ENCODE measurements around the gene NHERF2.

Gene NHERF2

DNA sequence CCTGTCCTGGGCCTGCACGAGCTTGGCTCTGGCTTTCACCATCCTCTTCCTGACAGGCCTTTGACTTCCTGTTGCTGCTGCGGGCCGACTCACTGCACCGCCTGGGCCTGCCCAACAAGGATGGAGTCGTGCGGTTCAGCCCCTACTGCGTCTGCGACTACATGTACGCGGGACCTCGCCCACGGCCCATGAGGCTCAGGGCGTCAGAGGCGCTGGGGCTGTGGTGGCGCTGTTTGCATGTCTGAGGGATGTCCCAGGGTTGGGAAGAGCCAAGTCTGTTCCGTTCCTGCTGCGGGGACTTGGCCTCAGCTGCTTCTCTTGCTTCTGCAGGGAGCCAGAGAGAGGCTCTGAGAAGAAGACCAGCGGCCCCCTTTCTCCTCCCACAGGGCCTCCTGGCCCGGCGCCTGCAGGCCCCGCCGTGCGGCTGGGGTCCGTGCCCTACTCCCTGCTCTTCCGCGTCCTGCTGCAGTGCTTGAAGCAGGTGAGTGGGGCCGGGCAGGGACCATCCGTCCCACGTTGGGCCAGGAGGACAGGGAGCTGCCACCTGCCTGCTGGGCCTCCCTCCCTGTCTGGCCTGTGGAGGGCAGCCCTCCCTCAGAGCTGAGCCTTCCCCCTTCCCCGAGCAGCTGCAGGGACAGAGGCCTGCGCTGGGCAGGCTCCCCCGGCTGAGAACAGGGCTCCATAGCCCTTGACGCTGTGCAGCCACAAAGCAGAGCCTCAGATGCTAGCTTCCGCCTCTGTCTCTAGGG lies 44.9 kb downstream of the NHERF2 start:
- TF ChIP-seq, protein P1, sequence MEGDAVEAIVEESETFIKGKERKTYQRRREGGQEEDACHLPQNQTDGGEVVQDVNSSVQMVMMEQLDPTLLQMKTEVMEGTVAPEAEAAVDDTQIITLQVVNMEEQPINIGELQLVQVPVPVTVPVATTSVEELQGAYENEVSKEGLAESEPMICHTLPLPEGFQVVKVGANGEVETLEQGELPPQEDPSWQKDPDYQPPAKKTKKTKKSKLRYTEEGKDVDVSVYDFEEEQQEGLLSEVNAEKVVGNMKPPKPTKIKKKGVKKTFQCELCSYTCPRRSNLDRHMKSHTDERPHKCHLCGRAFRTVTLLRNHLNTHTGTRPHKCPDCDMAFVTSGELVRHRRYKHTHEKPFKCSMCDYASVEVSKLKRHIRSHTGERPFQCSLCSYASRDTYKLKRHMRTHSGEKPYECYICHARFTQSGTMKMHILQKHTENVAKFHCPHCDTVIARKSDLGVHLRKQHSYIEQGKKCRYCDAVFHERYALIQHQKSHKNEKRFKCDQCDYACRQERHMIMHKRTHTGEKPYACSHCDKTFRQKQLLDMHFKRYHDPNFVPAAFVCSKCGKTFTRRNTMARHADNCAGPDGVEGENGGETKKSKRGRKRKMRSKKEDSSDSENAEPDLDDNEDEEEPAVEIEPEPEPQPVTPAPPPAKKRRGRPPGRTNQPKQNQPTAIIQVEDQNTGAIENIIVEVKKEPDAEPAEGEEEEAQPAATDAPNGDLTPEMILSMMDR (conservative IDR thresholded peaks at IDR 0.05; ENCODE audit: low read depth, low read length) = no peak
- DNase-seq (ENCODE audit: low read depth) = no peak
- no peak overlapping the region for H3K4me3 ChIP-seq (ENCODE audit: low read length)

DNA sequence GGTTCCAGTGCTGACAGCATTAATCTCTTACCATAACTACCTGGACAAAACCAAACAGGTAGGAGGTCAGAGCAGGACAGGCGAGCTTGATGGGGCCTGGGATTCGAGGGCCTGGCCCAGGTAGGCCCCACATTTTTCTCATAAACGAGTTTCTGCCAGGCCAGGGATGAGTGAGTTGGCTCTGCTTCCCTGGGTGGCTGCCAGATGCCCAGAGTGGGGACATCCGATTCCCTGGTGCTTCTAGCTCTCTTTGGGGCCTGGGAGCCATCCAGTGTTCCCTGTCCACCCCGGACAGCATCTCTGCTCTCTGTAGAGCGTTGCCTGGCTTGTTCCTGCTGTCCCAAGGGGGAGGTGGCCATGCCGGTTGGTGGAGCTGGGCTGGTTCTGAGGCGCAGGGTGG lies 46.2 kb downstream of the NHERF2 start:
- no peak overlapping the region for H3K4me3 ChIP-seq (ENCODE audit: low read length)
- TF ChIP-seq, protein P1 (conservative IDR thresholded peaks at IDR 0.05; ENCODE audit: low read depth, low read length) = no peak
- no peak for DNase-seq (ENCODE audit: low read depth)

DNA sequence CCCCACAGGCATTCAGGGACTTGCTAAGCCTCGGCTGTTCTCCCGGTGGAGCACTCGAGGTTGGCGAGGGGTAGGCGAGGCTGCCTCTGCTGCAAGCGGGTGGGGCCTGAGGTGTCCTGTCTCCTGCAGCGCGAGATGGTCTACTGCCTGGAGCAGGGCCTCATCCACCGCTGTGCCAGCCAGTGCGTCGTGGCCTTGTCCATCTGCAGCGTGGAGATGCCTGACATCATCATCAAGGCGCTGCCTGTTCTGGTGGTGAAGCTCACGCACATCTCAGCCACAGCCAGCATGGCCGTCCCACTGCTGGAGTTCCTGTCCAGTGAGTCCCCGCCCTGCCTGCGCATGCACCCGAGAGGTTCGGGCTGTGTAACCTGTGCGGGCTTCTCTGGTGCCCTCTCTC lies 47.4 kb downstream of the NHERF2 start:
- TF ChIP-seq, protein P1 (conservative IDR thresholded peaks at IDR 0.05; ENCODE audit: low read depth, low read length) = no peak
- no peak overlapping the region for H3K4me3 ChIP-seq (ENCODE audit: low read length)
- DNase-seq (ENCODE audit: low read depth) = no peak

GRCh38 chr16:2075631-2076030 lies 48.9 kb downstream of the NHERF2 start:
- H3K4me3 ChIP-seq (ENCODE audit: low read length) = no peak overlapping the region
- no peak for DNase-seq (ENCODE audit: low read depth)
- TF ChIP-seq, protein P1 (conservative IDR thresholded peaks at IDR 0.05; ENCODE audit: low read depth, low read length) = no peak

GRCh38 chr16:2076072-2076865 lies 49.6 kb downstream of the NHERF2 start:
- TF ChIP-seq, protein P1 (conservative IDR thresholded peaks at IDR 0.05; ENCODE audit: low read depth, low read length) = no peak
- H3K4me3 ChIP-seq (ENCODE audit: low read length) = no peak overlapping the region
- DNase-seq (ENCODE audit: low read depth) = no peak

DNA sequence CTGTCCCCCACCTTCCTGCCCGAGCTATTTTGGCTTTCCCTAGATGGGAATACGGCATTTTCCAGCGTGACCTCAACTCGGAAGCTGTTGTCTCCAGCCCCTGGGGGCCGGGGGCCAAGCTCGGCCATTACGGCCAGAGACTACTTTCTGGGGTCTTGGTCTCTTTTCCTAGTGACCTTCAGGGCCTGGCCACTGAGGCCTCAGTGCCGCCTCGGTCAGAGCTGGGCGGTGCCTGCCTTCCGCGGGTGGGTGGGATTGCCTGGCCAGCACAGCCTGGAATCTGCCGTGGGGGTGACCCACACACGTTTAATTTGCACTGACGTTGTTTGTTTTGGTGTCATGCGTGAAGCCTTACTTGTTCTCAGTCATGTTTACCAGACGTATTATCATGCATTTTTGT lies 50.3 kb downstream of the NHERF2 start:
- TF ChIP-seq, protein P1 (conservative IDR thresholded peaks at IDR 0.05; ENCODE audit: low read depth, low read length) = no peak

More for the DNA sequence above, 50.3 kb downstream of the NHERF2 start:
- H3K4me3 ChIP-seq (ENCODE audit: low read length) = no peak overlapping the region
- DNase-seq (ENCODE audit: low read depth) = no peak
